NCI-H510A treated with DMSO at 0.1 percent for 48 hours (cell line): Measurements from ENCODE around the gene AKR1C8.

ENCODE experiments used
- DNase-seq: peaks from one replicate; lab custom pipeline; 2025; lab: John Stamatoyannopoulos, UW

AKR1C8 gene

DNA sequence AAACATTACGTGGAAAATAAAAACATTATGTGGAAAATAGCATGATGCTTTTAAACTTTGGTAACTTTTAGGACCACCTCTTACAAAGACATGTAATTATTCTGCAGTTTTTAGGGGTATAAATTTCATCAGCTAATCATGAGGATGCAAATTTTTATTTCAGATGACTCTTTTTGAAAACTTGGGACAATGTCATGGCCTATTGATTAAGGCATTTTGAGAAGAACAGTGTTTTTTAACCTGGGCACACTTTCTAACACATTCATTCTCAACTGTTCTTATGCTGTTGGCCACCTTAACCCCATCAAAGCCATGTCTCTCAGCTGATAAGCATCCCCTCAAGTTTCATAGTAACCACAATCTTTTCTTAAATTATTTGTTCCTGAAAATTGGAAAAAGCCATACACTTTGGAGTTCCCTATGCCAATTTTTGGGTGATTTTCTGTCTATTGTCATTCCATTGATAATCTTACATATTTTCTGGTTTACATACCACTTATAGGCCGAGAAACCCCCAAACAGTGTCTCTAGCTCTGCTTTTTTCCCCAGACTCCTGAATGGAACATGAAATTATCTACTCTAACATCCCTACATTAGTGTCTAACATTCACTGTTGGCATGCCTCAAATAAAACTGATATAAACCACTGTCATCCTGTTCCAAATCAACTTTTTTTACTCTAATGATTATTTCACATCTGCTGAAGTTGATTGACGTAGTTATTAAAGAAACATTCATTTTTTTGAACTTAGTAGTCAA, 76.1 kb downstream of the AKR1C8 start:
- no peak for DNase-seq

DNA sequence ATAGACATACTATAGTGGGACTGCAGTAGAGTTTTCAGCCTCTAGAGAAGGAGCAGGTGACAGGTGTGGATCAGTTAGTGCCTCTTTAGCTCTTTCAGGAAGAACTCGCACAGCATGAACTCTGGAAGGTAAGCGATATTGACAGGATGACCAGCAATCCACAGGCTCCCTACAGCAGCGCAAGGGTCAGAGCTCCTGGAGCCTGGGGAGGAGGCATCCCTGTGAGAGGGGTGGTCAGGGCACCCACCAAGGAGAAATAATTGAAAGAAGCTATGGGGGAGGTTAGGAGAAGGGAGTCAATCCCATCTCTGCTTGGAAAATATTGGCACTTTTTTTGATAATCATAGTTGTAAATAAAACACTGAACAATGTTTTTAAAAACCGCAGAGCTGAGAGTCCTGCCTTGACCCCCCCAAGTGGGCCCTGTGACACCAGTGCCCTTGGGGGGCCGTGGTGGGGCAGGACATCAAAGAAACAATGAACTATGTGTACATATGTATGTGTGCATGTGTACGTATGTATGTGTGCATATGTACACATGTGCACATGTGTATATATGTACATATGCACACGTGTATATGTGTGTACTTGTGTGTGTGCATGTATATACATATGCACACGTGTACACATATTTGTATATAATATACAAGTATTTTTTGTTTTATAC, 77.0 kb downstream of the AKR1C8 start:
- no peak for DNase-seq

DNA sequence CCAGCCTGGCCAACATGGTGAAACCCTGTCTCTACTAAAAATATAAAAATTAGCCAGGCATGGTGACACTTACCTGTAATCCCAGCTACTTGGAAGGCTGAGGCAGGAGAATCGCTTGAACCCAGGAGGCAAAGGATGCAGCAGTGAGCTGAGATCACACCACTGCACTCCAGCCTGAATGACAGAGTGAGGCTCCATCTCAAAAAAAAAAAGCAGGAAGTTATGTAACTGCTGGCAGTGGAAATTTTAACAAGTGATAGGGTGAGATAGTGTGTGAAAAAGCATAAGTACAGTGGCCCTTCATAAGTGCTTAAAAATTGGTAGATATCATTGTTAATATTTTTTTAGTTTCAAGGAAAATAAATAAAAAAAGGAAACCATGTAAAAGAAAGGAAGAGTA, 78.4 kb downstream of the AKR1C8 start:
- no peak for DNase-seq

DNA sequence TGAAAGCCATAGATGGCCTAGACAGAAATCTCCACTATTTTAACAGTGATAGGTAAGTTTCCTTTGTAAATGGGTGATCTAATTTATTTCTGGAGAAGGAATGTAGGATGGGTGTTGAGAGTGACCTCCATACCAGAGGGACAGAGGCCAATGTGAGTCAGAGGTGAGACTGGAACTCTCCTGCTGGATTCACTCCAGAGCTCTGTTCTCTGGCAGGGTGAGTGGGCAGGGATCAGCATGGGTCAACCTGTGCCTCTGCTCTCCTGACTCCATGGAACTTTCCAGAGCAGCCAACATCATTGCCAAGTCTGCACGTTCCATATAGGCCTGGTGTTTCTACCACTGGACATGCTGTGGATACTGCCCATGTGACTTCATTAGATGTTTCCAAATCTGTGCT, 79.3 kb downstream of the AKR1C8 start:
- DNase-seq = no peak
